Stimulated activated CD8-positive, alpha-beta memory T cell treated with anti-CD3 and anti-CD28 coated beads, Interleukin-15, amount 100 ng/mL, for 1 hour (primary cell): Measurements from ENCODE around the gene ARHGAP36.

ENCODE experiments used
- DNase-seq: peaks from one replicate; pipeline ENCODE4 v3.0.0-alpha.2; 2020; ENCODE audit warnings: low read depth

ARHGAP36 gene

DNA sequence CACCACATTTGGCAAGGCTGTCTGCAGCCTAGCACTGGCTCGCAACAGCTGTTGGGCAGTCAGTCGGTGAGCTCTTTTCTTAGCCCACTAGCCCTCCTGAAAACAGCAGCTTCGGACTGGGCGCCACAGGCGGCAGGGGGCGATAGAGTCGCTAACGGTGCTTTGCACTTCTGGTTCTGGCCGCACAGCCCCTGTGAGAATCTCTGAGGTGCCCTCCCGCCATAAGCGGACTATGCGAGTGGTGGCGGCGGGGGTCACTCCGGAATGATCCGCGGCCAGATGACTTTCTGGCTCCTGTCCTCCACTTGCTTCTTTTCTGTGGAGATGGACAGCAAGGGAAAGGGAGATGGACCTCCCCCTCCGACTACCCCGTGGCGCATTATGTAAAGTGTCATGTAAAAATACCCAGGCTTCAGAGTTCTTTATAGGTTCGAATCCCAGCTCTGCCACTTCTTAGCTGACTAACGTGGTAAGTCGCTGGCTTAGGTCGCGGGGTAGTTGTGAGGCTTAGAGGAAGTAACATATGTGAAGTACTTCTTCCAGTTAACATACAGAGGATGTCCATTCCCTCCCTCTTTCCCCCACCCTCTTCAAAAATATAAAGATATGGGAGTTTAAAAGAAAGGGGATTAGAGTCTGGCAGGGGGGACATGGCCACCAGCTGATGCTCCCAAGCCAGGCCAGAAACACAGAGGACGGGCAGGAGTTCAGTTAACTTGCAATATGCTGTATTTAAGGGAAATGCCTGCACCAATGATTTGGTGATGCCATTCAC is 11.0 kb downstream of the ARHGAP36 start:
- DNase-seq: no peak

- DNase-seq: no peak
Measured at GRCh38 chrX:131072871-131073571, 14.9 kb downstream of the ARHGAP36 start.

- DNase-seq: no peak
Measured at GRCh38 chrX:131073607-131074006, 15.5 kb downstream of the ARHGAP36 start.

DNA sequence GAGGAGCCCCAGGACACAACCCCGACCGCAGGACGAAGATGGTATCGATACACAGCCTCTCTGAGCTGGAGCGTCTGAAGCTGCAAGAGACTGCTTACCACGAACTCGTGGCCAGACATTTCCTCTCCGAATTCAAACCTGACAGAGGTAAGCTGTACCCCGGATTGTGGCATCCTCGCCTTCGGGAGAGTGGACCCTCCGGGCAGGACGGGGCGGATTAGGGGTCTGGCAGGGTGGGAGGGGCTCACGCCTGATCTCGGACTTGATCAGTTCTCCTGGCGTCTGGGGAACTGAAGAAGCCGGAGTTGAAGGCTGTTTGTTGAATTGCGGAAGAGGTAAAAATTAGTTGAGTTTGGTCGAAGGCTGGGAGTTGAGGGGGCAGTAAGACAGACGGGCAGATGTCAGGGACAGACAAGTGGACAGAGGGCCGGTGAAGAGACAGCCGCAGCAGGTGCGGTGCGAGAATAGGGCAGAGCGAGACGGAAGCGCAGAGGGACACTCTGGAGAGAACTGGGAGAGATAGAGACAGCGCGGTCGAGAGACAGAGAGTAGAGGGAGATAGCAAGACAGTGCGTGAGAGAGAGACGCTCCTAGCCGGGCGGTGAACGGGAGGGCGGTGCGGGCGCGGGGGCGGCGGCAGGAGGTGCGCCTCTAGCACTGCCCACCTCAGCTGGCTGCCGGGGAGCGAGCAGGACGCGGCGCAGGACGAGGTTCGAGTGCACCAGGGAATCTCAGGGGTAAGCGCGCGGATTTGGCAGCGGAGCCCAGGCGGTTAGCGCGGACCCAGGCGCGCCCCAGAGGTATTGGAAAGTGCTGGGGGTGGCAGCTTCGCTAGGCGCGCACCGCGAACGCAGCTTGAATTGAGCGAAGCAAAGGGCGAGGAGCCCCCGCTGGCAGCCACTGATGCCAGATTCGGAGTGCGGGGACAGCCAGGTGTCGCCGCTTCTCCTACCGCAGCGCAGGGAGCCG is 23.9 kb downstream of the ARHGAP36 start:
- DNase-seq: no peak

- DNase-seq: no peak
Measured at GRCh38 chrX:131083510-131084142, 25.5 kb downstream of the ARHGAP36 start.

GRCh38 chrX:131084145-131084544 is 26.0 kb downstream of the ARHGAP36 start:
- no peak for DNase-seq

- DNase-seq: no peak
Measured at GRCh38 chrX:131136776-131137175, 78.6 kb downstream of the ARHGAP36 start.

DNA sequence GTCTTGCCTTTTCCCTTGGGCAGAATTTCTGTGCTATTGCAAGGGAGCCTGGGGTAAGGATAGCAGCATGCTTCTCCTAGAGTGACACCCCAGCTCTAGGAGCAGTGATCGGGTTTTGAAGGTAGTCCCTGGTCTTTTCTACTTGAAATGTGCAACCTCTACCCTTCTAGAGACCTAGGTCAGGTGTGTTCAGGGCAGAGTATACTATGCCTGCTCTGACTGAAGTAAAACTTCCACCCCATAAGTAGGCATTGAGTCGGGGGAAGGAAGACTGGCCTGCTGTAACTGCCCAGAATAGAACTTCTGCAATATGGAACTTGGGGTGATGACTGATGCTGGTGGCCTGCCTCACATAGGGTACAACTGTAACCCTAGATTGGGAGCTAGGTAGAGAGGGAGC is 80.9 kb downstream of the ARHGAP36 start:
- no peak for DNase-seq
